Hematopoietic multipotent progenitor cell treated with erythropoietin and hydrocortisone succinate and interleukin-3 and kit ligand, for 4 days (in vitro differentiated cells): ENCODE measurements around the gene SOX12.

Source experiments
- DNase-seq: peaks from one replicate; pipeline ENCODE4 v3.0.0-alpha.2; 2015

The SOX12 gene

DNA sequence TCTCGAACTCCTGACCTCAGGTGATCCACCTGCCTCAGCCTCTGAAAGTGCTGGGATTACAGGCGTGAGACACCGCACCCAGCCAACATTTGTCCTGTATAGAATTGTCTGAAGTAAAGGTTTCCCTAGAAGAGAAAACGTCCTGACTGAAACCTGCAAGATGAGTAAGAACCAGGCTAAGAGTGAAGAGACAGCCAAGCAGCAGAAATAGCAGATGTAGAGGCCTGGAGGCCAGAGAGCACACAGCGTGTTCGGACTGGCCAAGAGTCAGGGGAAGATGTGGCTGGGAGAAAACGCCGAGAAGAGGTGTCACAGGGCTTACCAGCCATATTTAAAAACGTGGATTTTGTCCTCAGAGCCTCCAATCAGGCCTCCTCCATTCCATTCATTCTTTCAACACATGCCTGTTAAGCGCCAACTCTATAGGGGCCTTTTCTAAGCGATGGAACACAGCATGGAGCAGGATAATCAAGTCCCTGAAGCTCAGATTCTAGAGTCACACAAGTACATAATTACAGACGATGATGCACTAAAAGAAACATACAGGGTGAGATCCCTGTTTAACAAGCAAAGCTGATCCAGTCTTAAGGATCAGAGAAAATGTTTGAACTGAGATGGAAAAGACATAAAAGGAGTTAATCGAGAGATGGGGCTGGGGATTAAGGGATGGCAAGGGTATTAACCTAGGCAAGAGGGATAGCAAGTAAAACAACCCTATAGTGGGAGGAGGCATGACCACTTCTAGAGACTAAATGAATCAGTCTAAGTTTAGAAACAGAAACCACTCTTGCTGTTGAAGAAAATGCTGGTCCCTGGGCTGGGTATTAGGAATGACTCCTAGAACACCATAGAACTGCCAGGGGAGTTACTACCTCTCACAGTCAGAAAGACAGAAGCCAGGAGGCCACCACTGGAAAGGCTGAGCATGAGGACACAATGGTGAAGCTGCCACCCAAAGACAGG is 23.2 kb upstream of the SOX12 start:
- DNase-seq, result no peak

DNA sequence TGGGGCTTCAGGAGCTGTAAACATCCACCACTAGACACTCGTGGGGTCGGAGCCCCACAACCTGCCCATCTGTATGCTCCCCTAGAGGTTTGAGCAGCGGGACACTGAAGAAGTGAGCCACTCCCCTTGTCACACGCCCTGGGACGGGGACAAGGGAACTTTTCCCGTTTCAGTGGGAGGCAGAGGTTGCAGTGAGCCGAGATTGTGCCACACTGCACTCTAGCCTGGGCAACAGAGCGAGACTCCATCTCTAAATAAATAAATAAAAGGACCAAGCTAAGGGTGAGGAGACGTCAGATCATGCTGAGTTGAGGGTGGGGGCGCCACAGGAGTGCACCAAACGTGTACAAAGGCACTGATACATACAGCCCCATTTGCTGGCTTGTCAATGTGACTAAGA is 19.6 kb upstream of the SOX12 start:
- DNase-seq, result no peak

DNA sequence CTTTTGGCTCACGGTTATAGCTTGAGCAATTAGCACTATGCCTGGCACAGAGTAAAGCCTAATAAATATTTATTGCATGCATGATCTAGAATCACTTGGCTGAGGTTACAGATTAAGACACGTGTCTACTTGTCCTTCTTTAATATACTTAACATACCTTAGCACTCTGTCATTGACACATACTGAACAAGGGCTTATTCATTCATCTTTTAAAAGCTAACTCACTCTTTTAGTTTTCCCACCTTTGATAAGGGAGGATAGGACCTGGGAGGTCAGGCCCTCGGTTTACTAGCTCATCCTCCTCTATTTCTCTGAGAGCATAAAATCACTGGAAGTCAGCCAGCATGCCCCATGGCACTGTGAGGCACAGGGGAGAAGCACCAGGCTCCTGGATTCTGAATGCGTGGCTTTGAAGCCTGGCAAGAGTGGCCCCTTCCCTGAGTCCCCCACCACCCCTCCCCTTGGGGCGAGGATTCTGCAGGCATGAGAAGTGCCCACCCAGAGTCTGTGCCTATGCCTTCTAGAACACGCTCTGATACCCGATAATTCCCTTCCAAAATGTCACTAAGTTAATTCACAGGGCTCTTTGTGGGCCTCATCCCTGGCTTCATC is 16.8 kb upstream of the SOX12 start:
- DNase-seq, result no peak

DNA sequence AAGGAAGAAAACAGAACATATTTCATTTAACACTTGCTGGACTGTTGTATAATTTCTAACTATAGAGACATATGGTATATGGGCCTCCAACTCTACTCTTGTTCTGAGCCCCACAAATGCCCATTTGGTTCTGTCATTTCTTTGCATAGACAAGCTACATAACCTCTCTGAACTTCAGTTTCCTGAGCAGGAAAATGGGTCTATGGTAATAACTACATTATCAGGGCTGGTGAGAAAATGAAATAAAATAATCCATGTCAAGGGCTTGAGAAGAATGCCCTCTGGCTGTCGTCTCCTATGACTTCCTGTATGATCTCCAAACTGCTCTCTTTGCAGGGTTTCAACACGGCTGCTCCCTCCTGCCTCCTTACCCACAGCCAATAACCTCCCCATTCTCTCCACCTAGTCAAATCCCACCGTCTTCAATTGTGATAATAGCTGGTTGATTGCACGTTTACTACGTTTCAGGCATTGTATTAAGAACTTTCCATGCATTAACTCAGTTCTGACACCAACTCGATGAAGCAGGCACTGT is 16.0 kb upstream of the SOX12 start:
- peak; percentile 62 for DNase-seq

DNA sequence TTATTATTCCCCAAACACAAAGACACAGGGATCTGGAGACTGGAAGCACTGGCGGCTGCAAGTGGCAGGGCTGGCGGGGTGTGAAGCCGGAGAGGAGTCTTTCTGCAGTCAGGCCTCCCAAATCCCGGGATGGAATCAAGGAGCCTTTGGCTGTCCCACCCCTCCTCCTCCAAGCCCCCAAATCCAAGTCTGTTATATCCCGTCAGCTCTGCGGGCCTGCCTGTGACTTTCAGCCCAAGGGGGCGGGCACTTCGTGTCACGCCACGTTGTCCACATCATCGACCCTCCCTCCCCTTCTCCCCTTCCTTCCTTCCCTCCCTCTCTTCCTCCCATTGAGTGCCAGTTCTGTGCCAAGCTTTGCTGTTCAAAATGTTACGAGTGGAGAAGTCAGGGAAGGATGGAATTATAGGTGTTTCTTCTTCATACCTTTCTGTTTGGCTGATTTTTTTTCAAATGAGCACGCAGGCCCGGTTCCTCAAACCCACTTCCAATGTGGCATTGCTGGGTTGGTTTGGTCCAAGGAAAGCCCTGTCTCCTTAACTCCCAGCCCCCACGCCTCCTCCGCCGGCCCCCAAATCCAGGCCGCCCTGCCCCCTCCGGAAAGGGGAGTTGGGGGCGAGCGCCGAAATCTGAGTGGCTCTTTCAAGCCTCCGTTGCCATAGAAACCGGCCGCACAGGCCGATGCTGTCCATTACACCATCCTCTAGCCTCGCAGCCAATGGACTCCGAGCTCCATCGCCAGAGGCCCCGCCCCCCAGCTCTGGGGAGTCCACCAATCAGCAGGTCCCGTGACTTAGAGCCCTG is 15.3 kb upstream of the SOX12 start:
- peak; percentile 99 for DNase-seq

DNA sequence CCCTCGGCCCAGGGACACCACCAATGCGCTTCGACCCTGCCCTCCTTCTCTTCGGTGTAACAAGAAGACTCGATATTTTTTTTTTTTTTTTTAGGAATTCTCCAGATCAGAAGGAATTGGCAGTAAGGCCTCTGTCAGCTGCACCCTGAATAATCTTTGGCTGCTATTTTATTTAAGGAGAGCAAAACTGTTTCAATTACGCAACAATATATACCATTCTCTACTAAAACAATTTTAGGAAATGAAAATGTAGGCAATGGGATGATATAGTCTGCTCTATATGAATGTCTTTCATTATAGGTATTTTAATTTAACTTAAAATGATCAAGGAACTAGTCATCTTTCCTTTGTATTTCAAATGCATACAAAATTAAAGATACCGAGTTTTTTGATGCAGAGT is 14.7 kb upstream of the SOX12 start:
- no peak for DNase-seq

DNA sequence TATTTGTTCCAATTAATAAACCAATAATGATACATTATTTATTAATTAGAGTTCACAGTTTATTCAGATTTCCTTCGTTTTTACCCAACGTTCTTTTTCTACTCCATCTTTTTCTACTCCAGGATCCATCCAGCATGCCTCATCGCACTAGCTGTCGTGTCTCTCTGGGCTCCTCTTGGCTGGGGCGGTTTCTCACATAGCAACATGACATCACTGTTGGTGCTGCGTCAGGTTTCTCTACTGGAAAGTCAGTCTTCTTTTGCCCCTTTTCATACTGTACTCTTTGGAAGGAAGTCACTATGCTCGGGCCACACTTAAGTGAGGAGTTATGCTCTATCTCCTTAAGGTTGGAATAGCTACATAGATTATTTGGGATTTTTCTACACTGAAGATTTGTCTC is 13.7 kb upstream of the SOX12 start:
- no peak for DNase-seq

DNA sequence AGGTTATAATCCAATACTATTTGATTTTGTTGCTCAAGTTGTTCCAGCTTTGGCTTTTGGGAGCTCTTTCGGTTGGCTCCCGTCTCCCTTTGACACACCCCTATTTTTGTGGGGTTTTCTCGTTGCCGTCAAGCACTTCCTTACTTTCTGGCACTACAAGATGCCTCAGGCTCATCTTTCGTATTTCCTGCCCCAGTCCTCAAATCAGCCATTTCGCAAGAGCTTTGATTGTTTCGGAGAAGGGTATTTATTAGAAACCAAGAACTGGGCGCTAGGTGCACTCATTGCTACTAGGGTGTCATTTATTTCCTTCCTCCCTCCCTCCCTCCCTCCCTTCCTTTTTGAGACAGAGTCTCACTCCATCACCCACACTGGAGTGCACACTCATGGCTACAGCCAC is 13.3 kb upstream of the SOX12 start:
- DNase-seq, result no peak

DNA sequence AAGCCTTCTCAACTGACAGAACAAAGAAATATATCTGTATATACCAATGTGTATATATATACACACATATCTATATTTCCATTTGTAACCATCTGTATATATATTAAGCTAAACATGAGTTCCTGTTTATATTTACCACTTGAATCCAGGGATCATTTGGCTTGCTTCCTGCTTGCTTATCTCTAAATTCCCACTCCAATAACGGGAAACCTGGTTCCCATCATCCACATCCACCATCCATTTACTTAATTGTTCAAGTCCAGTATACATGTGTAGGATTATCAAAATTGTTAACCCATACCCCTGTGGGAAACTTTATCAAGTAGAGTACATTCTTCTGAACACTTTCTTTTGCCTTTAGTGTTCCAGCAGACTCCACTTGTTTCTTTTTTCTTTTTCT is 12.5 kb upstream of the SOX12 start:
- DNase-seq, result no peak

DNA sequence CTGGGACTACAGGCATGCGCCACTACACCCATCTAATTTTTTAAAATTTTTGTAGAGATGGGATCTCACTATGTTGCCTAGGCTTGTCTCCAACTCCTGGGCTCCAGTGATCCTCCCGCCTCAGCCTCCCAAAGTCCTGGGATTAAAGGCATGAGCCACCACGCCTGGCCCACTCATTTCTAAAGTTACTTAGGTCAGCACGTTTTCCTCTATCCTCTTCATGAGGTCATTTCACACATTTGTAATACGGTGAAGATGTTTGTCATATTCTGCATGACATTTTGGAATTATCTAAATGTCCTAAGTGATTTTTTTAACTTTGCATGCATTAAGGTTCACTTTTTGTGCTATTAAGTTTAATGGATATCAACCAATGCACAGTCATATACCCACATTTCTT is 11.9 kb upstream of the SOX12 start:
- DNase-seq, result no peak

DNA sequence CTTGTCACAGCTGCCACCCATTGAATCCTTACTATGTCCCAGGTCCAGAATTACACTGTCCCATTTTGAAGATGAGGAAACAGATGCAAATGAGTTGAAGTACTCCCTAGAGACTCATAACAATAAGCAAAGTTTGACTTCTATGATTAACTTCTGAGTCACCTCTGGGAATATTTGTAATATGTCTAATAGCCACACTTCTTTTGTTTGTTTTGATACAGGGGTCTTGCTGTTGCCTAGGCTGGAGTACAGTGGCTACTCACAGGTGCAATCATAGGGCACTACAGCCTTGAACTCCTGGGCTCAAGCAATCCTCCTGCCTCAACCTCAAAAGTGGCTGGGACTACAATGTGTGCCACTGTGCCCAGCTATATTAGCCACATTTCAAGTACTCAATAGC is 11.4 kb upstream of the SOX12 start:
- DNase-seq, result no peak

DNA sequence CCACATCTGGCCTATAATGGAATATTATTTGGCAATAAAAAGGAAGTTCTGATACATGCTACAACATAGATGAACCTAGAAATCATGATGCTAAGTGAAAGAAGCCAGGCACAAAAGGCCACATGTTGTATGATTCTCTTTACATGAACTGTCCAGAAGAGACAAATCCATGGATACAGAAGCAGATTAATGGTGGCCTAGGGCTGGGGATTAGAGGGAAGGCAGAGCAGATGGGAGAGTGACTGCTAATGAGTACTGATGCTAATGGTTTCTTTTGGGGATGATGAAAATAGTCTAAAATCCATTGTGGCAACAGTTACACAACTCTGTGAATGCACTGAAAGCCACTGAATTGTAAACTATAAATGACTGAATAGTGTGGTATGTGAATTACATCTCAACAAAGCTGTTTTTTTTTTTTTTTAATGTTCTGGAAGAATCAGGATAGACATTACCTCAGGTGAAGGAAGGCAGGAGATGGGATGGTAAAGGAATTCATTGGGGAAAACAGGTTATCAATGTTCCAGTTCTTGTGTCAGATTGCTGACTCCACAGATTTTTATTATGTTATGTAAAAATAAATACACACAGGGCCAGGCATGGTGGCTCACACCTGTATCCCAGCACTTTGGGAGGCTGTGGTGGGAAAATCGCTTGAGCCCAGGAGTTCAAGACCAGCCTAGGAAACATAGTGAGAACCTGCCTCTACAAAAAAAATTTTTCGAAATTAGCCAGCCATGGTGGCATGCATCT is 8.9 kb upstream of the SOX12 start:
- DNase-seq, result no peak

DNA sequence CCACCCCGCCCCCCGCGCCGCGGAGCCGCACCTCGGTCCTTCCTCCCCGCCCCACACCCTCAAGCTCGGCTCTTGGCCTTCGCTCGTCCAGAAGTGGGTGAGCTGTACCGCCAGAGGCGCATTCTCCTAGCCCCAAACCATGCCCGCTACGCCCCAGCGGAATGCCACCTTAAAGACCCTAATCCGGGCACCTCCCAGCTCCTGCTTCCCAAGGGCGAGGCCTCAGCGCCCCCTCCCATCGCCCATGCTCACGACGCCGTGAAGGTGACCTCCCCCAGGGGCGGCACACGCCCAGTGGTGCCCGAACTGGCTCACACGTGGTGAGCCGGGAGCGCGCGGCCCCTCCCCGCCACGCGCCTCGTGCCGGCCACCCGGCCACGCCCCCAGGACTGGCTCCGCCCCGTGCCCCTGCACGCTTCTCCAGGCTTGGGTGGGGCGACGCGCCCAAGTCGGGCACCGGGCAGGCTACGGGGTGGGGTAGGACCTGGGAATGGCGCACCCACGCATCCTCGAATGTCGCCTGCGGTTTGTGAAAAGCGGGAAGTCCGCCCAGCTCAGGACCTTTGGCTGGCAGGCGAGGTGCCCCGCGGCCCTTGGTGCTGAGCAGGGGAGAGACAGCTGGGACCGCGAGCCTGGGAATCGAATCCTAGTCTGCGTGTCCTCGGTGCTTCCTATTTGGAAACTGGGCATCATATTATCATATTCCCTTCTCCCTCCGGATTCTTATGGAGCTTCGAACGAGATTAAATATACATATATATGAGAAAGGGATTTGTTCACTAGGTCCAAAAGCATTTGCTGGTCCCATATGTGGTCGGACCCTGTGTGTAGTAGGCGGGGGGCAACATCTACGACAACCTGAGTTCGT is 941 bp upstream of the SOX12 start:
- peak; percentile 96 for DNase-seq

DNA sequence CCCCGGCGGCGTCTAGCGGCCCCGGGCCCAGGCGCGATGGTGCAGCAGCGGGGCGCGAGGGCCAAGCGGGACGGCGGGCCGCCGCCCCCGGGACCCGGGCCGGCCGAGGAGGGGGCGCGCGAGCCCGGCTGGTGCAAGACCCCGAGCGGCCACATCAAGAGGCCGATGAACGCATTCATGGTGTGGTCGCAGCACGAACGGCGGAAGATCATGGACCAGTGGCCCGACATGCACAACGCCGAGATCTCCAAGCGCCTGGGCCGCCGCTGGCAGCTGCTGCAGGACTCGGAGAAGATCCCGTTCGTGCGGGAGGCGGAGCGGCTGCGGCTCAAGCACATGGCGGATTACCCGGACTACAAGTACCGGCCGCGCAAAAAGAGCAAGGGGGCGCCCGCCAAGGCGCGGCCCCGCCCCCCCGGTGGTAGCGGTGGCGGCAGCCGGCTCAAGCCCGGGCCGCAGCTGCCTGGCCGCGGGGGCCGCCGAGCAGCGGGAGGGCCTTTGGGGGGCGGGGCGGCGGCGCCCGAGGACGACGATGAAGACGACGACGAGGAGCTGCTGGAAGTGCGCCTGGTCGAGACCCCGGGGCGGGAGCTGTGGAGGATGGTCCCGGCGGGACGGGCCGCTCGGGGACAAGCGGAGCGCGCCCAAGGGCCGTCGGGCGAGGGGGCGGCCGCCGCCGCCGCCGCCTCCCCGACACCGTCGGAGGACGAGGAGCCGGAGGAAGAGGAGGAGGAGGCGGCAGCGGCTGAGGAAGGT is 715 bp downstream of the SOX12 start:
- DNase-seq, result peak; percentile 85

DNA sequence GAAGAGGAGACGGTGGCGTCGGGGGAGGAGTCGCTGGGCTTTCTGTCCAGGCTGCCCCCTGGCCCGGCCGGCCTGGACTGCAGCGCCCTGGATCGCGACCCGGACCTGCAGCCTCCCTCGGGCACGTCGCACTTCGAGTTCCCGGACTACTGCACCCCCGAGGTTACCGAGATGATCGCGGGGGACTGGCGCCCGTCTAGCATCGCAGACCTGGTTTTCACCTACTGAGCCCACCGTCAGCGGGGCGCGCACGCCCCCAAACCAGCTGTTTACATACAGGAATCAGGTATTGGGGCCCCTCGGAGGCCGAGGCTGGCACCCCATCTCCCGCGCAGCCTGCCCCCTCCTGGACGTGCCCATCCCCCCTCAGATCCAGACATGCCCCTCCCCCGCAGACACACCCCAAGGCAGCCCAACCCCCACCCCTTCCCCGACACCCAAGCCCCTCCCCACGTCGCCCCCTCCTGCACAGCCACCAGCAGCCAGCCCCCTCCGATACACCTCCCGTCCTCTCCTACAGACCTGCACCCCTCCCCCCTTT is 1.4 kb downstream of the SOX12 start:
- peak; percentile 62 for DNase-seq

DNA sequence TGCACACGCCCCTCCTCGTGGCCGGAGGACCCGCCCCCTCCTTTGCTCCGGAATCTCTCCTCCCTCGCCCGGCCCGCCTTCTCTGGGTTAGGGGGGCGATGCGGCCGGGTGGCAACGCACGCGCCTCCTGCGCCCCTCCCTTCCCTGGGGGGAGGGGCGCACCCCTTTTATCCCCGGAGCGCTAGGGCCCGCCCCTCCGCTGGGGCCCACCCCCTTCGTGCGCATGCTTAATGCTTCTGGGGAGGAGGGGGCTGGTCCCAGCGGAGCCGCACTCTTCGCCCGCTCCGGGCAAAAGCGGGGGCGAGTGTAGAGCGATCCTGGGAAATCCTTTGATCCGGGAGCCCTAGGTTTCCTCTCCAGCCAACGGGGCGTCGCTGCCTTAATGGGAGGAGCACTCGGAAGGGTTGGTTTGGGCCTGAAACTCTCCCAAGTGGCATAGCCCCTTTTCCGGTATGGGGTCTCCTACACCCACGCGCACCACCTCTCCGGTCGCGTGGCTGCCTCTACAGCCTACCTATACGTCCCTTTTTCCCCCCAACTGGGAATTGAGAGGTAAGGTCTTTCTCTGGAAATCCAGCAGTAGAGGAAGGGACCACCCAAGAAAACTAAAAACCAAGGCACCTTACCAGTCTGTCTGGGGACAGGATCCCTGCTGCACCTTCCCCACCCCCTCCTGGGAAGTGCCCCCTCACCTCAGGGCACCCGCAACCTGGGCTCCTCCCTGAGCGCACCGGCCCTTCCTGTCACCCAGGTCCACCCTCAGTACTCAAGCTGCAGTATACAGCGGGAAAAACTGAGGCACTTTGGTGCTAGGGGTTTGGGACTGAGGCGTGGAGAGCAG is 2.1 kb downstream of the SOX12 start:
- DNase-seq, result peak; percentile 97

DNA sequence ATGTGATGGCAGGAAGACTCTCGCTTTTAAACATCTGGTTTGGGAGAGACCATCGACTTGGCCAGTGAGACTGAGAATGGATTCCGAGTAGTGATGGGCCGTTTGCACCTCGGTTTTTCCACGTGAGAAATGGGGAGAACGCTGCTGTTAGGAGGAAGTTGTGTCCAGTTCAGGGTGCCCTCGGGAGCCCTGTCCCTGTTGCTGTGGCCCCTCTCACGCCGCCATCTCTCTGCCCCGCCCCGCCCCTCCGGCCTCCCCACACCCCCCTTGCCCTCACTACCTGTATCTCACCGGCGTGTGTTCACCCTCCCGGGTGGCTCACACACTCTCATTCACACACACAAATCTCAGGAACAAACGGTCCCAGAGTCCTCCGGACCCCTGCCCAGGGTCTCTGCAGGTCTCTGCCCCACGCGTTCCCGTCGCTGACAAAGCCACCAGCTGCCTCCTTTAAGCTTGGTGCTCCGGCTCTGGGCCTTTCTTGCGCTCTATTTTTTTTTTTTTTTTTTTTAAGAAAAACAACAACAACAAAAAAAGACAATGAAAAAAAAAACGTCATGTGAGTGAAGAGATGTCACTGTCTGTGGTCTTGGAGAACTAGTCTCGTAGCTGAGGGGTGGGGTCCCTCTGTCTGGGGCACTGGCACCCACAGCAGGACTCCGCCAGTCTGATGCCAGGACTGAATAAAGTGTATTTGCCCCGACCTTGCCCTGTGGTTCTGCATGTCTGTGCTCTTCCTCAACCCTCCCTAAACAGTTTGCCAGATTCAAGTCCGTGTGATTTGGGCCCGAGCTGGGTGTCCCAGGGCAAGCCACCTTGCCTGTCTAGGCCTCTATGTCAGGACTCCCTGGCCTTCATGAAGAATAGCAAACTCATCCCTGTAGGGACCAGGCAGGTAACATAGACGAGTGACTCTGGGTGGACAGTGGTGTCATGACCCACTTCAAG is 2.9 kb downstream of the SOX12 start:
- DNase-seq, result peak; percentile 11

DNA sequence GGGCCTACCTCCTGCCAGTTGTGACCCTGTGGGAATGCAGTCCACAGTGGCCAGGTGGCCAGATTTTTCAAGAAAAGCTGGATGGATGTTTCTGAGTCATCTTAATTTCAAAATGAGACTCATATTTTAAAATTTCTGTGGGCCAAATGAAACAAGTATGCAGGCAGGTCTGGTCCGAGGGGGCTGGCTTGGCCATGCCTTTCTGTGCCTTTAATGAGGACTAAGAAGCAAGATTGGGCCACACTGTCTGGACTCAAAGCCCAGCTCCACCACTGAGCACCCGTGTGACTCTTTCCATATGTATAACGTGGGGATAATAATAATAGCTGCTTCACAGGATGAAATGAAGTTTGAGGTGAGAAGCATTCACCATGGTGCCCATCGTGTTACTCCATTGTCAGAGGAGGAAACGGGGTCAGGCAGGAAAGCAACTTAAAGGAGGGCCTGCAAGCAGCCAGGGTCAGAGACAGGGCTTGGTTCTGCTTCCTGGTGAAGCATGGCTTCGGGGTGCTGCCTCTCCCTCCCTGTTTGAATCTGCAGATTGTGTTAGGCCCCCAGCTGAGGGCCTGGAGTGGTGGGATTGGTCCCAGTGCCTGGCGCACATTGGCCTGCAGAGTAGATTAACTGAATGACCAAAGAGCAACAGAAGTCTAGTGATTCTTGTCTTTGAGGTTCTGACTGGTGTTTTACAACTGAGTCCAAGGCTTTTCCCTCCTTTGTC is 3.8 kb downstream of the SOX12 start:
- peak; percentile 17 for DNase-seq
